HFF-Myc (cell line): ENCODE data around the gene AFF3.
"Not testable (repeated sequence)": the region's sequence is repeated elsewhere in the genome, so short reads cannot be mapped to it uniquely, and the experiment has no call there.

Experiments used
- DNase-seq: peaks from one replicate; pipeline ENCODE4 v3.0.0-alpha.2; 2011; ENCODE audit warnings: low read depth; ENCODE audit errors: extremely low read depth
- H3K4me3 ChIP-seq: replicated peaks from 2 replicates; pipeline ENCODE4 v1.5.1; 2011; ENCODE audit warnings: low read depth, mild to moderate bottlenecking, control low read depth, low read length
- TF ChIP-seq, protein P1 (sequence below): IDR thresholded peaks from 2 replicates; pipeline ENCODE4 v1.5.1; 2012; ENCODE audit warnings: mild to moderate bottlenecking, low read depth, low read length, control low read depth; ENCODE audit errors: missing control alignments

AFF3 gene

DNA sequence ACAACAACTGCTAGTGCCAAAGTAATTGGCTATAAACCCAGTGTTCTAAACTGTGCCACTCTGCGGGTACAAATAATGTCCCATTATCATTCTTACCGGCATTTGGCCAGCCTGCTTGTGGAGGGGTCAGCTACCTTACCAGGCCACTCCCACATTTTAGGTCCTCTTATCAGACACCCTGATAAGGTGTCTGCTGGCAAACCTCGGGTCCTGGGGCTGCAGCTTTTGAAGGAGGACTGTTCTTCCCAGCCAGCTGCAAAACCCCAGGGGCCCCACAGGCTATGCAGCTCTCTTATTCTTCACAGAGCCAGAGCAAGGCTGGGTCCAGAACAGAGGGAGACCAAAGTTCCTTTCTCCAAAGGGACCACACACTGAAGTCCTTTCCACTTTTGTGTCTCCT, 394.5 kb downstream of the AFF3 start:
- no peak overlapping the region for H3K4me3 ChIP-seq
- DNase-seq: no peak
- TF ChIP-seq, protein P1, sequence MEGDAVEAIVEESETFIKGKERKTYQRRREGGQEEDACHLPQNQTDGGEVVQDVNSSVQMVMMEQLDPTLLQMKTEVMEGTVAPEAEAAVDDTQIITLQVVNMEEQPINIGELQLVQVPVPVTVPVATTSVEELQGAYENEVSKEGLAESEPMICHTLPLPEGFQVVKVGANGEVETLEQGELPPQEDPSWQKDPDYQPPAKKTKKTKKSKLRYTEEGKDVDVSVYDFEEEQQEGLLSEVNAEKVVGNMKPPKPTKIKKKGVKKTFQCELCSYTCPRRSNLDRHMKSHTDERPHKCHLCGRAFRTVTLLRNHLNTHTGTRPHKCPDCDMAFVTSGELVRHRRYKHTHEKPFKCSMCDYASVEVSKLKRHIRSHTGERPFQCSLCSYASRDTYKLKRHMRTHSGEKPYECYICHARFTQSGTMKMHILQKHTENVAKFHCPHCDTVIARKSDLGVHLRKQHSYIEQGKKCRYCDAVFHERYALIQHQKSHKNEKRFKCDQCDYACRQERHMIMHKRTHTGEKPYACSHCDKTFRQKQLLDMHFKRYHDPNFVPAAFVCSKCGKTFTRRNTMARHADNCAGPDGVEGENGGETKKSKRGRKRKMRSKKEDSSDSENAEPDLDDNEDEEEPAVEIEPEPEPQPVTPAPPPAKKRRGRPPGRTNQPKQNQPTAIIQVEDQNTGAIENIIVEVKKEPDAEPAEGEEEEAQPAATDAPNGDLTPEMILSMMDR: no peak

DNA sequence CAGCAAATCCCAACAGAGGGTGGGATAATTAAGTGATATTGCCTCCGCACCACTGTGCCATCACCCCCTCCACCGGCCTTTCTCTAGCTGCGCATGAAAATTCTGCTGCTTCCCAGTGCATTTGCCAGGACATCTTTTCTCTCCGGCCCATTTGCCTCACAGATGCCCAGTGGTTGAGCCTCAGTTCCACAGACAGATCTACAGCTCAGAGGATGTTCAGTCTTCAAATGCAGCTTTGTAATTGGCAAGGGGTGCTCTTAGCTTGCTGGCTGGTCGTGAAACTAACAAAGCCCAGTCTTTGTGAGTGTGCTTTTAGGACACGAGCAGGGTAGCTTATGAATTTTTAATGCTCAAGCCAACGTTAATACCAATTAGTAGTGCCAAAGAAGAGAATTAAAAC, 399.2 kb downstream of the AFF3 start:
- H3K4me3 ChIP-seq: no peak overlapping the region
- DNase-seq: no peak
- TF ChIP-seq, protein P1: no peak

DNA sequence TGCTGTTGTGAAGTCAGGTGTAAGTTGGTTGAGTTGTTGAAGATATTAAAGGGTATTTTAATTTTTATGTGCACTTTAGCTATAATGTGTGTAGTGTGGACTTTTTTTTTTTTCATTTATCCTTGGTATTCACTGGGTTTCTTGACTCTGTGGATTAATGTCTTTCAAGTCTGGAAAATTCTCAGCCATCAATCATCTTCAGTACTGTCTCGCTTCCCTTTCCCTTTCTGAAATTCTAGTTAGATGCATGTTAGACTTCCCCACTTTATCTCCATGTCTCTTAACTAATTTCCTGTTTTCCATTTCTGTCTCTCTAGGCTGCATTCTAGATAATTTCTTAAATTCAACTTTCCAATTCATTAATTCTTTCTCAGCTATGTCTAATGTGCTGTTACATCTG, 404.9 kb downstream of the AFF3 start:
- no peak for DNase-seq
- TF ChIP-seq, protein P1: no peak

DNA sequence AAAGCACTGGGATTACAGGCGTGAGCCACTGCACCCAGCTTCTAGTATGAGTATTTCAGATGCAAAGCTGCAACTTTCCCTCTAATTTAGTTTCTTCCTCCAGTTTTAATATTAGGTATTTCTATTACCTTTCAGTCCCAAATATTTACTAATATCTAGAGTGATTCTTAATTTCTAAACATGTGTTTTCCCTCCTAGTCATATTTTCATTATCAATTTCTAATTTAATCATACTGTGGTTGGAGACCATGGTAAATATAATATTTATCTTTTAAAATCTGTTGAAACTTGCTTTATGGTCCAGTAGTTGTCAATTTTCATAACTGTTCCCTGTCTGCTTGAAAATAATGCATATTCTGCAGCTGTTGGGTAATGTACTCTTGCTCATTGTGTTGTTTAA, 406.6 kb downstream of the AFF3 start:
- TF ChIP-seq, protein P1: no peak
- H3K4me3 ChIP-seq: no peak overlapping the region
- no peak for DNase-seq

More for the DNA sequence above, 404.9 kb downstream of the AFF3 start:
- H3K4me3 ChIP-seq: no peak overlapping the region

DNA sequence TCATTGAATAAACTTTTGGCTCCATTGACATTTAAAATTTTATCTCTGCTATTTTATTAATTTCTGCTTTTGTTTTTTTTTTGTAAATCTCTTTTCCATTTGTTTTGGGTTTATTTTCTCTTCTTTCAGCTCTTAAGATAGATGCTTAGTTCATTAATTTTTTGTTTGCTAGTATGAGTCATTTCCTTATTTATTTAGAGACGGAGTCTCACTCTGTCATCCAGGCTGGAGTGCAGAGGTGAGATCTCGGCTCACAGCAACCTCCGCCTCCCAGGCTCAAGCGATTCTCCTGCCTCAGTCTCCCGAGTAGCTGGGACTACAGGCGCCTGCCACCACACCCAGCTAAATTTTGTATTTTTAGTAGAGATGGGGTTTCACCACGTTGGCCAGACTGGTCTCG, 407.1 kb downstream of the AFF3 start:
- not testable (repeated sequence) for DNase-seq, H3K4me3 ChIP-seq

DNA sequence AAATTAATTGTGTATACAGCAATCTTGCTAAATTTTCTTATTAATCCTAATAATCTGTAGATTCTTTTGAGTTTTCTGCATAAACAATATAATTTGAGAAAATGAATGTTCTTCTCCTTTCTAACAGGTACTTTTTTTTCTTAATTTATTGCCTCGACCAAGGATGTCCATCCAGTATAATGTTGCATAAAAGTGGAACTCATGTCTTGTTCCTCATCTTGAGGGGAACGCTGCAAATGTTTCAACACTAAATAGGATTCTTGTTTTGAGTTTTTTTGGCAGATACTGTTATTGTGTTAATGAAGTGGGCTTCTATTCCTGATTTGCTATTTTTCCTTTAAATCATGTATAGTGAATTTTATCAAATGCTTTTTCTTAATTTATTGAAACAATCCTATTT, 408.2 kb downstream of the AFF3 start:
- TF ChIP-seq, protein P1: no peak
- no peak overlapping the region for H3K4me3 ChIP-seq
- no peak for DNase-seq

DNA sequence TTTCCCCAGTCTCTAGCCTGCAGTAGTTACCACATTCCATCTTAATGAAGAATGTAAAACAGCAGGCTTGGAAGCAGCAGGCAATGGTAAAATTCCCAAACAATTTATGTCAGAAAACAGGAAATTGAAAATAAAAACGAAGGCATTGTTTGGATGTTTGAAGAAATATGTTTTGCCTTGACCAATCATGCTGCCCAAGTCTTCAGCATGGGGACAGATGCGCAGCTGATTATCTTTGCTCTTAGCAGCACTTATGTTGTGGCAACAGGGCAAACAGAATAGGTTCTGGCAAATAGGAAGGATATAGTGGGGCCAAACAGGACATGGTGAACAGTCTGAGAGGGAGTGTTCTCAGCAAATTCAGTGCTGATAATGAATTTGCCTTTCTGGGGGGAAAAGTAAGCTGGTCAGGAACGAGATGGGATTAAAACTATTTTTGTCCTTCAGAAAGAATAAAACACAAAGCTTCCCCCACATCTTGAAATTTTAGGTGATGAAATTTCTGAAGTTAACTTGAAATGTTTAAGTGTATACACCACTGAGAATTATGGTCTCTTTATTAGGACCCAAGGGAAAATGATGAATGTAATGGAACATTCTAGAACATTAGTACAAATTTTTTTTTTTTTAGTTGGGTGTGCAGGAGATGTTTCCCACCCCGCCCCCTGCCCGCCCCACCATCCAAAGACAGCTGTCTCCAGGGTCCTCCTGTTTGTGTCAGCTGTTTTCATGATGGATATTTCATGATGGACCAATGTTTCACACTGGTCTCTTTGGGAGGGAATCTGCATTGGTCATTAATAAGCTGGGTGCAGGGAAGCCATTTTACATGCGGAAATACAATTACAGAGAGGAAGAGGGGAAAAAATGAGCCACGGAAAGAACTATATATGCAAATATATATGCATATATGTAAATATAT, 413.0 kb downstream of the AFF3 start:
- TF ChIP-seq, protein P1: no peak
- no peak overlapping the region for H3K4me3 ChIP-seq
- peak; percentile 29 for DNase-seq
